Common myeloid progenitor, CD34-positive (primary cell): ENCODE data around the gene ADSS1.

Source experiments
- CTCF ChIA-PET: fragments of 350-600 bp; sonication (Branson Sonifier 250); formaldehyde crosslinking; loops from one replicate; lab custom pipeline; 2021; ENCODE audit warnings: antibody characterized with exemption; lab: Charles Lee
- POLR2A ChIA-PET: fragments of 350-600 bp; sonication (Branson Sonifier 250); formaldehyde crosslinking; loops from one replicate; lab custom pipeline; 2021; ENCODE audit warnings: antibody characterized with exemption; lab: Charles Lee
- DNase-seq, 3 donors: peaks; one replicate each; pipeline versions ENCODE4 v3.0.0 to v3.0.0-alpha.2; 2013
- H3K27ac ChIP-seq, 2 experiments: 1 replicate in 1 of 2; 2 replicates in 1 of 2; pipeline ENCODE4 v1.7.0; 2013; ENCODE audit warnings: inconsistent platforms in 2 of 2, low read length in 2 of 2, mild to moderate bottlenecking in 2 of 2, low read depth in 1 of 2, moderate library complexity in 1 of 2; ENCODE audit not compliant: severe bottlenecking in 2 of 2, insufficient read depth in 1 of 2, poor library complexity in 1 of 2
- H3K27me3 ChIP-seq, 5 experiments: replicated peaks in 2 of 5; 1 replicate in 3 of 5; 2 replicates in 2 of 5; pipeline versions ENCODE4 v1.6.1 to v1.7.0; 2013; ENCODE audit warnings: low read length in 4 of 5, mild to moderate bottlenecking in 2 of 5, moderate library complexity in 2 of 5, inconsistent platforms in 1 of 5; ENCODE audit not compliant: insufficient read depth in 5 of 5, control insufficient read depth in 4 of 5
- H3K36me3 ChIP-seq, 4 experiments: 1 replicate in 2 of 4; 2 replicates in 2 of 4; pipeline versions ENCODE4 v1.6.1 to v1.7.0; 2013; ENCODE audit warnings: low read length in 3 of 4, control low read depth in 1 of 4, mild to moderate bottlenecking in 1 of 4; ENCODE audit not compliant: control insufficient read depth in 4 of 4, insufficient read depth in 4 of 4
- H3K4me1 ChIP-seq, 4 experiments: 1 replicate in 3 of 4; 2 replicates in 1 of 4; pipeline versions ENCODE4 v1.6.1 to v1.7.1; 2013; ENCODE audit warnings: low read length in 3 of 4, mild to moderate bottlenecking in 3 of 4, control low read depth in 1 of 4, inconsistent platforms in 1 of 4, moderate library complexity in 1 of 4; ENCODE audit not compliant: control insufficient read depth in 4 of 4, insufficient read depth in 4 of 4; ENCODE audit errors: control extremely low read depth in 1 of 4
- H3K4me3 ChIP-seq, 7 experiments: 1 replicate in 4 of 7; 2 replicates in 3 of 7; pipeline versions ENCODE4 v1.5.1 to v1.7.0; 2013; ENCODE audit warnings: mild to moderate bottlenecking in 7 of 7, low read length in 6 of 7, moderate library complexity in 6 of 7, inconsistent platforms in 2 of 7, low read depth in 2 of 7, control low read depth in 1 of 7; ENCODE audit not compliant: insufficient read depth in 4 of 7, control insufficient read depth in 1 of 7; ENCODE audit errors: extremely low read depth in 1 of 7
- H3K9me3 ChIP-seq, 5 experiments: 1 replicate in 4 of 5; 2 replicates in 1 of 5; pipeline versions ENCODE4 v1.6.1 to v1.7.1; 2013; ENCODE audit warnings: low read length in 4 of 5, mild to moderate bottlenecking in 2 of 5, inconsistent platforms in 1 of 5, low read depth in 1 of 5, moderate library complexity in 1 of 5; ENCODE audit not compliant: control insufficient read depth in 4 of 5, insufficient read depth in 2 of 5; ENCODE audit errors: control extremely low read depth in 1 of 5
- WGBS: methylation state at CpG from one replicate; pipeline ENCODE4 v1.1.5; 2013; ENCODE audit not compliant: insufficient coverage; 5-methylcytosine and 5-hydroxymethylcytosine counted together

Gene ADSS1

DNA sequence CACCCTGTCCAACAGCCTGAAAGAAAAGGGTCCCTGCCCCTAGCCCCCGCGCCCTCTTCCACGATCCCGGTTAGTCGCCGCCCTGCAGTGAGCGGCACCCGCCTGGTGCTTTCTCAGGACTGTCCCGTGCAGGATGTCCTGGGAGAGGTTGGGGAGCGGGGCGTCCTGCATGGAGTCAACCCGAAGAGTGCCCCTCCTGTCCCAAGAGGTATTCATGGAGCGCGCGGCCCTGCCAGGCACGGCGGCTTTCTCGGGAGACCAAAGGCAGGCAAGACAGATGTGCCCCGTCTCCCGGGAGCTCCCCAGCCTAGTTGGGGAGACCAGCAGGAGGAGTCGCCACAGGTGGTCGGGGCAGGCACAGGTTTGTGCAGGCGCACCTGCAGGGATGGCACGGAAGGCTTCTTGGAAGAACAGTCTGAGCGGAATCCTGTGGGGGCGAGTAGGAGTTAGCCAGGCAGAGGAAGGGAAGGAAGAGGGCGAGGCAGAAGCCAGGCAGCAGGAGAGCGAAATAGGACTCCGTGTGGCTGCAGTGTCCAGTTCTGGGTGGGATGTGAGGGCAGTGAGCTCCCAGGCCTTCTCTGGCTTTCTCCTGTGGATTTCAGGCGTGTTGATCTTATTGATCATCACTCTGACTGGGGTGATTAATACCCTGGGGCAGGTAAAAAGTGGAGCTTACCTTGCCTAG, 29.6 kb downstream of the ADSS1 start:
- Histone ChIP-seq H3K27ac (peak overlapping the region; percentile 74 to 93), H3K9me3 (no peaks in the 10 kb centered on the region), H3K4me3 (peak overlapping the region; percentile 82 to 100 (median 94)), H3K27me3 (no peaks in the 10 kb centered on the region), H3K36me3 (peaks cover 0 to 37% (median 34%) of the 10 kb centered on the region in 4 experiments), H3K4me1 (peaks cover 4 to 35% (median 21%) of the 10 kb centered on the region in 4 experiments)
- POLR2A ChIA-PET, result no interaction called here
- 2% methylated on average over 27 of the region's 30 CpGs for WGBS
- CTCF ChIA-PET, result interaction anchor here (0.7 to 2.1 kb wide), 4 partner anchors 11 to 63 kb away, joined by 3 to 9 read pairs (median 6); no protein-coding TSS in a partner anchor
- DNase-seq, result no peak

DNA sequence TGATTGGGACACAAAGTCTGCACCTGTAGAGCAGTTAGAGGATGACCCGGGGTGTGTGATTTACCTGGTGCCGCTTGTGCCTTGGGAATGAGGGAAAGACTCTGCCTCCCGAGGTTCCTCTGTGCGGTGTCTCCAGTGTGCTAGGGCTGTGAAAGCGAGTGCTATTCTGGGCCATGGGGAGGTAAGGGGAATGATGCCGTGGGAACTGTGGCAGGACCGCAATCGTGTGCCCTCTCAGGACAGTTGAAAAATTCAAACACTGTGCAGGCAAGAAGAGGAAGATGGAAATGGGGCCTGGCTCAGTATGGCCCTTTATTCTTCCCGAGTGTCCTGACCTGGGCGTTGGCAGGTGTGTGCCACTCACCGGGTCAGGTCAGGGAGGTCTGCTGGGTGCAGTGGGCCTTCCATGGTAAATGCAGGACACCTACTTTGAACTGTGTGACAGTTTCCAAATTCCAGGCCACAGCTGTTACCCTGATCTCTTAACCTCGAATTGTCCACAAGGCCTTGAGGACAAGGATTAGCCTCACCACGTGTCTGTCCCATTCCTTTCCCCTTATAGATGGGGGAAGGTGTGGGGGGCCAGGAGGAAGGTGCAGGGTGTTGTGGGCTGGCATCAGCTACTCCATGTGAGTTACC, 30.3 kb downstream of the ADSS1 start:
- WGBS, result 86% methylated on average over 13 of the region's 13 CpGs
- CTCF ChIA-PET, result interaction anchor here (1.5 kb wide), 1 partner anchor 11 kb away, joined by 4 read pairs; no protein-coding TSS in a partner anchor
- Histone ChIP-seq H3K4me1 (peaks cover 4 to 28% (median 21%) of the 10 kb centered on the region in 4 experiments), H3K4me3 (peak overlapping the region in 6 of 7 experiments; percentile 89 to 100 (median 94)), H3K9me3 (no peaks in the 10 kb centered on the region), H3K27ac (peak overlapping the region; percentile 74 to 93), H3K27me3 (no peaks in the 10 kb centered on the region), H3K36me3 (peaks cover 0 to 44% (median 39%) of the 10 kb centered on the region in 4 experiments)
- DNase-seq, result no peak
- POLR2A ChIA-PET, result no interaction called here

DNA sequence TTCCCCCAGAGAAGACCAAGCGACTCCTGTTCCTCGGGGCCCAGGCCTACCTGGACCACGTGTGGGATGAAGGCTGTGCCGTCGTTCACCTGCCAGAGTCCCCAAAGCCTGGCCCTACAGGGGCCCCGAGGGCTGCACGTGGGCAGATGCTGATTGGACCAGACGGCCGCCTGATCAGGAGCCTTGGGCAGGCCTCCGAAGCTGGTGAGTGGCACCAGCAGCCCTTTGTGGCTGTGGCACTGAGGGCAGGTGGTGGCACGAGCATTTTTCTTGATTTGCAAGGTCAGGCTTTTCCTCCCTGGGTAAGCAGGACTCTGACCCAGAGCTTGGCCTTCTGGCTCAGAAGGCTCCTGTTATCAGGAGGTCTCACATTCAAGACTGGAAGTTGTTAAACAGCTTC, 31.6 kb downstream of the ADSS1 start:
- WGBS, result 99% methylated on average over 10 of the region's 11 CpGs
- no peak for DNase-seq
- ChIA-PET CTCF (interaction anchor here (0.5 to 1.5 kb wide), 4 partner anchors 10 to 84 kb away, joined by 3 to 5 read pairs (median 4); no protein-coding TSS in a partner anchor), POLR2A (interaction anchor here (0.6 kb wide), 1 partner anchor 15 kb away, joined by 3 read pairs; no protein-coding TSS in a partner anchor)
- peaks cover 0 to 56% (median 48%) of the 10 kb centered on the region in 4 experiments for H3K36me3 ChIP-seq
- H3K4me3 ChIP-seq, result no peak overlapping the region
- peaks cover 4 to 27% (median 21%) of the 10 kb centered on the region in 4 experiments for H3K4me1 ChIP-seq
- H3K27me3 ChIP-seq, result no peaks in the 10 kb centered on the region
- H3K9me3 ChIP-seq, result no peaks in the 10 kb centered on the region
- H3K27ac ChIP-seq, result no peak overlapping the region

DNA sequence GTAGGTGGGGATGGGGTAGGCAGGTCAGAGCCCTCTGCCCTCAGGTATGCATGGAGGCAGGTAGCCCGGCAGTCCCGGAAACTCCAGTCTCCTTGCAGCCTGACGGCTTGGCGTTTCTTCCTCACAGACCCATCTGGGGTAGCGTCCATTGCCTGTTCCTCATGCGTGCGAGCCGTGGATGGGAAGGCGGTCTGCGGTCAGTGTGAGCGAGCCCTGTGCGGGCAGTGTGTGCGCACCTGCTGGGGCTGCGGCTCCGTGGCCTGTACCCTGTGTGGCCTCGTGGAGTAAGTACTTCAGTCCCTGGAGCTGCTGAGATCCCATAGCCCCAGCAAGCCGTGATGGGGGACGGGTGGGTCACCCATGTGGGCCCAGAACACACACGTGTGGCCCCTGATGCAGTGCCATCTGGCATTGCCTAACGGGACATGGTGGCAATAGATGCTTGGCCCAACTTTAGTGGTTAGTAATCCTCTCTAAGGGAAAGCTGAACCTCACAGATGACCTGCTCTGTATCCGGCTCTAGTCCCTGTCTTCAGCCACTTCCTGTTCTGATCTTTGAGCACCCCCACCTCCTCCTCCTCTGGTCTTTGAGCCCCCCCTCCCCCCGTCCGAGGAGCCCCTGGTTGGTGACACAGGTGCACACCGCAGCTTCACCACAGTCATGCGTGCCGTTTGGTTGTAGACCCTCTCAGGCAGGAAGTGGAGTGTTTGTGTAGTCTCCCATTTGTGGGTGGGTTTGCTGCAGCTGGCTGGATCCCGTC, 32.6 kb downstream of the ADSS1 start:
- WGBS, result 96% methylated on average over 21 of the region's 27 CpGs
- ChIA-PET POLR2A (no interaction called here), CTCF (interaction anchor here (0.5 to 1.3 kb wide), 3 partner anchors 10 to 85 kb away, joined by 3 to 5 read pairs (median 3); no protein-coding TSS in a partner anchor)
- peaks cover 2 to 62% (median 58%) of the 10 kb centered on the region in 4 experiments for H3K36me3 ChIP-seq
- H3K4me3 ChIP-seq, result no peak overlapping the region
- no peak overlapping the region for H3K27ac ChIP-seq
- DNase-seq, result no peak
- no peaks in the 10 kb centered on the region for H3K9me3 ChIP-seq
- peaks cover 4 to 26% (median 20%) of the 10 kb centered on the region in 4 experiments for H3K4me1 ChIP-seq
- H3K27me3 ChIP-seq, result no peaks in the 10 kb centered on the region

DNA sequence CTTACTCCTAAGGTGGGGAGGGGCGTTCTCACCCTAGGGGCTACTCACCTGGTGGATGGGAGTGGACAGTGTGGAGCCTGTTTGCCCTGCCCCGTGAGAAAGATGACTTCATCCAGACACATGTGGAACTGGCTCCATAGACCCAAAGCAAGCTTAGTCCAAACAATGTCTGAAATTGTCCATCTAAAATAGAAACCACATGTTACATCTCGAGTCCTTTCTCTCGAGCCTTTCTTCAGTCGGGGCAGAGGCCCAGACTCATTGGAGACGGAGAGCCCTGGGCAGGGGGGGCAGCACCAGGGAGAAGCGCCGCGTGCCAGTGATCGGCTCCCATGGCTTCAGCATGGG, 33.2 kb downstream of the ADSS1 start:
- no peak overlapping the region for H3K4me3 ChIP-seq
- WGBS, result 92% methylated on average over 8 of the region's 10 CpGs
- no peak for DNase-seq
- peaks cover 4 to 21% (median 15%) of the 10 kb centered on the region in 4 experiments for H3K4me1 ChIP-seq
- POLR2A ChIA-PET, result no interaction called here
- CTCF ChIA-PET, result interaction anchor here (1.0 to 1.3 kb wide), 2 partner anchors 10 to 12 kb away, joined by 3 to 5 read pairs; no protein-coding TSS in a partner anchor
- H3K9me3 ChIP-seq, result no peaks in the 10 kb centered on the region
- no peaks in the 10 kb centered on the region for H3K27me3 ChIP-seq
- peaks cover 4 to 66% (median 59%) of the 10 kb centered on the region in 4 experiments for H3K36me3 ChIP-seq
- H3K27ac ChIP-seq, result no peak overlapping the region

DNA sequence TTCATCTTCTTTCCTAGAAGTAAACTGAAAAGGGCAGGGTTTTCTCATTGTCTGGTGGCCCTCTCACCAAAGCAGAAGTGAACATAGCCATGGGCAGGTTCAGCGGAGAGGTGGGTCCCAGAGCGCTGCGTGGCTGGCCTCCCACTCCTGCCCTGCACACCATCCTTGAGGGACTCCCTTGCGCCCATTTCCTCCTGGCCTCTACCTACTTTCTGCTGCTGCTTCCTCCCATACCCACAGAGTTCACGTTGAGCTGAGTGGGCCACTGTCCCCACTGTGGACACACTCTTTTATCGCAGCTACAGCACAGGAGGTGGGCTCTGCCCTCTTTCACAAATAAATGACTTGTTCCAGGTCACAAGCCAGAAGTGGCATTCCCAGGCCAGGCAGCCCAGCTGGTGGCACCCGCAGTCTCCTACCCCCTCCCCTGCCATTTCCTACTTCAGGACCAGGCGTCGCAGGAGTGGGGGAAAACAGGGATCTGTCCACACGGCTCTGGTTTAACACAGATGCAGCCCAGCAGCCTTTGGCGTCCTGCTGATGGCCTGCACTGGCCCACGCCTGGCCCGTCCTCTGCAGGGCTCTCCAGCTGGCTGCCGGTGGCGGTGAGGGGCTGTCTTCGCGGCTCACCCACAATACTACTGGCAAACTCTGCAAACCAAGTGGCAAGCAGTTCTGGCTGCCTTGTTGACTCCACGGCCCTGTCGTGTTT, 33.8 kb downstream of the ADSS1 start:
- Histone ChIP-seq H3K4me3 (no peak overlapping the region), H3K4me1 (peaks cover 4 to 20% (median 14%) of the 10 kb centered on the region in 4 experiments), H3K9me3 (no peaks in the 10 kb centered on the region), H3K27ac (no peak overlapping the region), H3K36me3 (peaks cover 6 to 69% (median 59%) of the 10 kb centered on the region in 4 experiments), H3K27me3 (no peaks in the 10 kb centered on the region)
- CTCF ChIA-PET, result interaction anchor here (1.0 to 2.0 kb wide), 3 partner anchors 9 to 11 kb away, joined by 3 to 6 read pairs (median 5); no protein-coding TSS in a partner anchor
- POLR2A ChIA-PET, result no interaction called here
- DNase-seq, result no peak
- 98% methylated on average over 17 of the region's 19 CpGs for WGBS
